ENCODE measurements around the gene TECTB.

Gene TECTB

GRCh38 chr10:112311481-112311880 is 28.3 kb downstream of the TECTB start:
- TF ChIP-seq ZBTB8A (tag by site-specific recombination; IDR thresholded peaks at IDR 0.05), result no peak
- no peak for TF ChIP-seq ZFHX2 (tag by site-specific recombination; conservative IDR thresholded peaks at IDR 0.05)
- no peak for TF ChIP-seq ZNF341 (tag by site-specific recombination; IDR thresholded peaks at IDR 0.05; ENCODE audit: low read depth)
- no peak for TF ChIP-seq SCRT2 (tag by site-specific recombination; IDR thresholded peaks at IDR 0.05)
- no peak for TF ChIP-seq OSR2 (tag by site-specific recombination; IDR thresholded peaks at IDR 0.05)
- TF ChIP-seq KLF9 (tag by site-specific recombination; IDR thresholded peaks at IDR 0.05; ENCODE audit: low read depth), result no peak
- no peak for TF ChIP-seq WT1 (tag by site-specific recombination; IDR thresholded peaks at IDR 0.05)
- TF ChIP-seq ZNF248 (tag by site-specific recombination; IDR thresholded peaks at IDR 0.05), result no peak
- no peak for TF ChIP-seq ZNF146 (tag by site-specific recombination; IDR thresholded peaks at IDR 0.05)
- no peak for TF ChIP-seq ZNF423 (tag by site-specific recombination; IDR thresholded peaks at IDR 0.05)
- no peak for TF ChIP-seq ZXDB (tag by site-specific recombination; IDR thresholded peaks at IDR 0.05)
- no peak for TF ChIP-seq ZNF266 (tag by site-specific recombination; IDR thresholded peaks at IDR 0.05; ENCODE audit: low read depth)
- TF ChIP-seq, protein P1, sequence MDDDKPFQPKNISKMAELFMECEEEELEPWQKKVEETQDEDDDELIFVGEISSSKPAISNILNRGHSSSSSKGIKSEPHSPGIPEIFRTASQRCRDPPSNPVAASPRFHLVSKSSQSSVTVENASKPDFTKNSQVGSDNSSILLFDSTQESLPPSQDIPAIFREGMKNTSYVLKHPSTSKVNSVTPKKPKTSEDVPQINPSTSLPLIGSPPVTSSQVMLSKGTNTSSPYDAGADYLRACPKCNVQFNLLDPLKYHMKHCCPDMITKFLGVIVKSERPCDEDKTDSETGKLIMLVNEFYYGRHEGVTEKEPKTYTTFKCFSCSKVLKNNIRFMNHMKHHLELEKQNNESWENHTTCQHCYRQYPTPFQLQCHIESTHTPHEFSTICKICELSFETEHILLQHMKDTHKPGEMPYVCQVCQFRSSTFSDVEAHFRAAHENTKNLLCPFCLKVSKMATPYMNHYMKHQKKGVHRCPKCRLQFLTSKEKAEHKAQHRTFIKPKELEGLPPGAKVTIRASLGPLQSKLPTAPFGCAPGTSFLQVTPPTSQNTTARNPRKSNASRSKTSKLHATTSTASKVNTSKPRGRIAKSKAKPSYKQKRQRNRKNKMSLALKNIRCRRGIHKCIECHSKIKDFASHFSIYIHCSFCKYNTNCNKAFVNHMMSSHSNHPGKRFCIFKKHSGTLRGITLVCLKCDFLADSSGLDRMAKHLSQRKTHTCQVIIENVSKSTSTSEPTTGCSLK (tag by site-specific recombination; IDR thresholded peaks at IDR 0.05), result no peak
- Histone ChIP-seq H3K9me3 (ENCODE audit: control insufficient read depth, insufficient read depth, low read depth, low read length) (no peaks in the 10 kb centered on the region), H3K4me1 (ENCODE audit: control insufficient read depth, insufficient read depth, low read length) (no peaks in the 10 kb centered on the region), H3K36me3 (ENCODE audit: control insufficient read depth in 2 of 2, insufficient read depth in 1 of 2, low read length in 2 of 2) (no peaks in the 10 kb centered on the region), H3K27ac (ENCODE audit: extremely low read depth, low read depth, low read length) (no peak overlapping the region), H3K4me3 (ENCODE audit: low read depth, low read length) (no peak overlapping the region)
- POLR2A ChIA-PET, result no interaction called here
- CTCF ChIA-PET, result interaction anchor here (1.5 kb wide), 1 partner anchor 174 kb away, joined by 3 read pairs; no protein-coding TSS in a partner anchor

GRCh38 chr10:112313234-112313633 is 30.0 kb downstream of the TECTB start:
- TF ChIP-seq ZXDB (tag by site-specific recombination; IDR thresholded peaks at IDR 0.05) (no peak), ZNF660 (tag by site-specific recombination; IDR thresholded peaks at IDR 0.05) (no peak), ZNF394 (tag by site-specific recombination; IDR thresholded peaks at IDR 0.05; ENCODE audit: borderline replicate concordance) (no peak), ZNF24 (tag by site-specific recombination; IDR thresholded peaks at IDR 0.05) (no peak), ZNF549 (tag by site-specific recombination; IDR thresholded peaks at IDR 0.05) (no peak)
- Histone ChIP-seq H3K9me3 (ENCODE audit: control insufficient read depth, insufficient read depth, low read depth, low read length) (no peaks in the 10 kb centered on the region), H3K27ac (ENCODE audit: extremely low read depth, low read depth, low read length) (no peak overlapping the region), H3K4me1 (ENCODE audit: control insufficient read depth, insufficient read depth, low read length) (no peaks in the 10 kb centered on the region), H3K4me3 (ENCODE audit: low read depth, low read length) (no peak overlapping the region), H3K36me3 (ENCODE audit: control insufficient read depth in 2 of 2, insufficient read depth in 1 of 2, low read length in 2 of 2) (no peaks in the 10 kb centered on the region)
- CTCF ChIA-PET, result interaction anchor here (0.5 to 3.9 kb wide), 4 partner anchors 62 to 176 kb away, joined by 3 to 36 read pairs (median 4); no protein-coding TSS in a partner anchor
- POLR2A ChIA-PET, result no interaction called here

DNA sequence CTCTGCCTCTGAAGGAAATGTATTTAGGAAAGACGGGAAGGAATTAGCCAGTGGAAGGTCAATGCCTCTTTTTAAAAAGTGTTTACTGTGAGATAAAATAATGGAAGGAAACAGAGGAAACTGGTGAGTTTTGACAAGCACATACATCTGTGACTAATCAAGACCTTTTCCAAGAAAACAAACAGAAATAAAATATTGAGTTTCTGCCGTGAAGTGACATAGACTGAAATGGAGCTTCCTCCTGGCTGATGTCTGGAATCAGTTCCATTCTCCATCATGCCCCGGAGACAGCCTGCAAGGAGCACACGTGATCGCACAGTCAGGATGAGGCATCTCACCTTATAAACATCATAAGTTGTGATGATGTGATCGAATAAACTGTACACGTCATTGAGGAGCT is 30.7 kb downstream of the TECTB start:
- ChIA-PET POLR2A (no interaction called here), CTCF (interaction anchor here (0.6 to 3.9 kb wide), 18 partner anchors 8 to 647 kb away, joined by 3 to 36 read pairs (median 4); no protein-coding TSS in a partner anchor)
- H3K36me3 ChIP-seq (ENCODE audit: control insufficient read depth in 2 of 2, insufficient read depth in 1 of 2, low read length in 2 of 2), result no peaks in the 10 kb centered on the region
- H3K27ac ChIP-seq (ENCODE audit: extremely low read depth, low read depth, low read length), result no peak overlapping the region
- TF ChIP-seq ZNF837 (tag by site-specific recombination; IDR thresholded peaks at IDR 0.05), result no peak
- no peak for TF ChIP-seq ZBTB10 (tag by site-specific recombination; IDR thresholded peaks at IDR 0.05)
- no peak for TF ChIP-seq ZNF473 (tag by site-specific recombination; IDR thresholded peaks at IDR 0.05)
- no peak for TF ChIP-seq ZBTB1 (tag by site-specific recombination; IDR thresholded peaks at IDR 0.05)
- no peak for TF ChIP-seq ZNF571 (tag by site-specific recombination; IDR thresholded peaks at IDR 0.05)
- TF ChIP-seq, protein P2, sequence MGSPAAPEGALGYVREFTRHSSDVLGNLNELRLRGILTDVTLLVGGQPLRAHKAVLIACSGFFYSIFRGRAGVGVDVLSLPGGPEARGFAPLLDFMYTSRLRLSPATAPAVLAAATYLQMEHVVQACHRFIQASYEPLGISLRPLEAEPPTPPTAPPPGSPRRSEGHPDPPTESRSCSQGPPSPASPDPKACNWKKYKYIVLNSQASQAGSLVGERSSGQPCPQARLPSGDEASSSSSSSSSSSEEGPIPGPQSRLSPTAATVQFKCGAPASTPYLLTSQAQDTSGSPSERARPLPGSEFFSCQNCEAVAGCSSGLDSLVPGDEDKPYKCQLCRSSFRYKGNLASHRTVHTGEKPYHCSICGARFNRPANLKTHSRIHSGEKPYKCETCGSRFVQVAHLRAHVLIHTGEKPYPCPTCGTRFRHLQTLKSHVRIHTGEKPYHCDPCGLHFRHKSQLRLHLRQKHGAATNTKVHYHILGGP (tag by site-specific recombination; IDR thresholded peaks at IDR 0.05), result no peak
- TF ChIP-seq INSM2 (tag by site-specific recombination; IDR thresholded peaks at IDR 0.05), result no peak
- H3K4me3 ChIP-seq (ENCODE audit: low read depth, low read length), result no peak overlapping the region
- no peaks in the 10 kb centered on the region for H3K9me3 ChIP-seq (ENCODE audit: control insufficient read depth, insufficient read depth, low read depth, low read length)
- H3K4me1 ChIP-seq (ENCODE audit: control insufficient read depth, insufficient read depth, low read length), result no peaks in the 10 kb centered on the region

Data from HEK293 (cell line).